WERI-Rb-1 (cell line): ENCODE measurements around the gene CHIC1.
"Not testable (repeated sequence)": the region's sequence is repeated elsewhere in the genome, so short reads cannot be mapped to it uniquely, and the experiment has no call there.

ENCODE experiments used
- DNase-seq: peaks from one replicate; pipeline ENCODE4 v3.0.0-alpha.2; 2020
- H3K27ac ChIP-seq: fragments of 250-450 bp; sonication (Bioruptor Pico); 2 replicates; pipeline ENCODE4 v1.5.1; 2020; ENCODE audit warnings: mild to moderate bottlenecking, moderate library complexity
- H3K27me3 ChIP-seq: fragments of 250-450 bp; sonication (Bioruptor Pico); 2 replicates; pipeline ENCODE4 v1.5.1; 2021; ENCODE audit warnings: mild to moderate bottlenecking, low read depth, moderate library complexity; ENCODE audit not compliant: insufficient read depth, severe bottlenecking
- H3K36me3 ChIP-seq: fragments of 250-450 bp; sonication (Bioruptor Pico); 2 replicates; pipeline ENCODE4 v1.5.1; 2020; ENCODE audit warnings: mild to moderate bottlenecking, moderate library complexity
- H3K4me3 ChIP-seq: 2 replicates; pipeline ENCODE4 v1.5.1; 2011; ENCODE audit warnings: low read depth, mild to moderate bottlenecking, control low read depth, low read length
- H3K9me3 ChIP-seq: fragments of 250-450 bp; sonication (Bioruptor Pico); 2 replicates; pipeline ENCODE4 v1.5.1; 2021; ENCODE audit warnings: mild to moderate bottlenecking, moderate library complexity; ENCODE audit not compliant: severe bottlenecking
- CTCF ChIP-seq: IDR thresholded peaks from 2 replicates; pipeline ENCODE4 v1.5.1; 2011; ENCODE audit warnings: low read depth, mild to moderate bottlenecking, control low read depth, inconsistent platforms, low read length

CHIC1 gene

GRCh38 chrX:73561801-73562200, 1.2 kb upstream of the CHIC1 start:
- Histone ChIP-seq H3K27ac (no peak overlapping the region), H3K4me3 (no peak overlapping the region), H3K9me3 (no peaks in the 10 kb centered on the region), H3K36me3 (no peaks in the 10 kb centered on the region), H3K27me3 (peaks cover 11% of the 10 kb centered on the region)
- no peak for DNase-seq
- no peak for TF ChIP-seq CTCF

- DNase-seq = no peak
Observed at GRCh38 chrX:73562458-73562857, 539 bp upstream of the CHIC1 start.

DNA sequence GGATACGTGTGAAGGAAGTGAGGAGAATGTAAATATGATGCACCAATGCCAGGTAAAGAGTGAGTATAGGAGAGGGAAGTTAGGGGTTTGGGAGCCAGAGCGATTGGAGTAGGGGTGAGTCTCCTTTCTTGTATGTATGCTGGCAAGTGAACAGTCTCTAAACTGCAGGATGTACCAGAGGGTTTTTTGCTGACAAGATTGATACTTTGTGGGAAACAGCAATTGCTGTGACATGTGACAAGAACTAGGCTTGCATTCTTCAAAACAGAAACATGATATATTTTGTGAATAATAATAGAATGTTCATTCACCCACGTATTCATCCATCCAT, 706 bp downstream of the CHIC1 start:
- H3K27ac ChIP-seq = no peak overlapping the region; the same call in 1 of the 2 replicates
- peaks cover 8% of the 10 kb centered on the region for H3K27me3 ChIP-seq
- no peak for TF ChIP-seq CTCF
- no peak for DNase-seq
- no peaks in the 10 kb centered on the region for H3K36me3 ChIP-seq
- peak overlapping the region; percentile 73 for H3K4me3 ChIP-seq
- no peaks in the 10 kb centered on the region for H3K9me3 ChIP-seq

More at GRCh38 chrX:73562458-73562857, 539 bp upstream of the CHIC1 start:
- Histone ChIP-seq H3K9me3 (no peaks in the 10 kb centered on the region), H3K4me3 (peak overlapping the region; percentile 73), H3K36me3 (no peaks in the 10 kb centered on the region), H3K27ac (no peak overlapping the region), H3K27me3 (peaks cover 10% of the 10 kb centered on the region)
- TF ChIP-seq CTCF = no peak

DNA sequence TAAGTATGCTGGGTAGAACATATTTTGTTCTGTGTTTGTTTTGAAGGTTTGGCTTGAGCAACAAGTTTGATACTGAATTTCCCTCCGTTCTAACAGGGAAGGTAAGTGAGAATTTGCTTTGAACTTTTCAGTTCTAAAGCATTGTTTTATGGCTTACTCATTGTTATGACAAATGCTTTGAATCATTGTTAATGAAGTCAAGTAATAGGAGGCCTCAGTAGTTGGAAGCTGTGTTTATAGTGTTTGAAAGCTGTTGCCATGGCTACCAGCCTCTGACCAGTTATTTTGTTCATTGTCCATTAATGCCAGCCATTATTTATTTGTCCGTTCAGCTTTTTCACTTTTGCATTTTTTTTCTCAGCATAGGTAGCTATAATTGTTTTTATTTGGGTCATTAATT, 14.4 kb downstream of the CHIC1 start:
- Histone ChIP-seq H3K27ac (no peak overlapping the region), H3K36me3 (no peaks in the 10 kb centered on the region), H3K4me3 (no peak overlapping the region), H3K9me3 (no peaks in the 10 kb centered on the region), H3K27me3 (no peaks in the 10 kb centered on the region)
- no peak for TF ChIP-seq CTCF
- no peak for DNase-seq

GRCh38 chrX:73581002-73581628, 18.1 kb downstream of the CHIC1 start:
- no peaks in the 10 kb centered on the region for H3K27me3 ChIP-seq
- H3K9me3 ChIP-seq = no peaks in the 10 kb centered on the region
- H3K27ac ChIP-seq = no peak overlapping the region
- no peak overlapping the region for H3K4me3 ChIP-seq
- no peak for TF ChIP-seq CTCF
- DNase-seq = no peak
- H3K36me3 ChIP-seq = no peaks in the 10 kb centered on the region

DNA sequence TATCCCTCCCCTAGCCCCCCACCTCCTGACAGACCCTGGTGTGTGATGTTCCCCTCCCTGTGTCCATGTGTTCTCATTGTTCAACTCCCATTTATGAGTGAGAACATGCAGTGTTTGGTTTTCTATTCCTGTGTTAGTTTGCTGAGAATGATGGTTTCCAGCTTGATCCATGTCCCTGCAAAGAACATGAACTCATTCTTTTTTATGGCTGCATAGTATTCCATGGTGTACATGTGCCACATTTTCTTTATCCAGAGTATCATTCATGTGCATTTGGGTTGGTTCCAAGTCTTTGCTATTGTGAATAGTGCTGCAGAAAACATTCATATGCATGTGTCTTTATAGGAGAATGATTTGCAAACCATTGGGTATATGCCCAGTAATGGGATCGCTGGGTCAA, 34.8 kb downstream of the CHIC1 start:
- not testable (repeated sequence) for H3K27me3 ChIP-seq, DNase-seq, H3K4me3 ChIP-seq, H3K9me3 ChIP-seq, H3K27ac ChIP-seq, H3K36me3 ChIP-seq
